ENCODE results near the gene C22orf15.
"Not testable (repeated sequence)": the region's sequence is repeated elsewhere in the genome, so short reads cannot be mapped to it uniquely, and the experiment has no call there.

DNA sequence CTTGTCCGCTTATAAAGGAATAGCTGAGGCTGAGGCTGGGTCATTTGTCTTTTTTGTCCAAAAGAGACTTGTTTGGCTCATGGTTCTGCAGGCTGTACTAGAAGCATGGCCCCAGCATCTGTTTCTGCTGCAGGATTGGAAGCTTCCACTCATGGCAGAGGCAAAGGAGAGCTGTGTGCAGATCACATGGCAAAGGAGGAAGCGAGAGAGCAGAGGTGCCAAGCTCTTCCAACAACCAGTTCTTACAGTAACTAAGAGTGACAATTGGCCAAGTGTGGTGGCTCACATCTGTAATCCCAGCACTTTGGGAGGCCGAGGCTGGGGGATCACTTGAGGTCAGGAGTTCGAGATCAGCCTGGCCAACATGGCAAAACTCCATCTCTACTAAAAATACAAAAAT lies 34.7 kb upstream of the C22orf15 start:
- TF ChIP-seq TCF7L2 (IDR thresholded peaks at IDR 0.05; ENCODE audit: low read depth, low read length); KAT8 (IDR thresholded peaks at IDR 0.05; ENCODE audit: low read depth); BHLHE40 (IDR thresholded peaks at IDR 0.05; ENCODE audit: low read length); POLR2A (conservative IDR thresholded peaks at IDR 0.05); FOS (IDR thresholded peaks at IDR 0.05; ENCODE audit: extremely low read depth, insufficient read length); TARDBP (IDR thresholded peaks at IDR 0.05); SNRNP70 (optimal IDR thresholded peaks at IDR 0.05; ENCODE audit: low read depth, low read length); MCM2 (IDR thresholded peaks at IDR 0.05; ENCODE audit: low read depth); EP300 (IDR thresholded peaks at IDR 0.05; ENCODE audit: low read length); ZNF311 (CRISPR knock-in tag; IDR thresholded peaks at IDR 0.05); ARID2 (IDR thresholded peaks at IDR 0.05); HIVEP1 (CRISPR knock-in tag; IDR thresholded peaks at IDR 0.05): not testable (repeated sequence)
- TF ChIP-seq, protein P1, sequence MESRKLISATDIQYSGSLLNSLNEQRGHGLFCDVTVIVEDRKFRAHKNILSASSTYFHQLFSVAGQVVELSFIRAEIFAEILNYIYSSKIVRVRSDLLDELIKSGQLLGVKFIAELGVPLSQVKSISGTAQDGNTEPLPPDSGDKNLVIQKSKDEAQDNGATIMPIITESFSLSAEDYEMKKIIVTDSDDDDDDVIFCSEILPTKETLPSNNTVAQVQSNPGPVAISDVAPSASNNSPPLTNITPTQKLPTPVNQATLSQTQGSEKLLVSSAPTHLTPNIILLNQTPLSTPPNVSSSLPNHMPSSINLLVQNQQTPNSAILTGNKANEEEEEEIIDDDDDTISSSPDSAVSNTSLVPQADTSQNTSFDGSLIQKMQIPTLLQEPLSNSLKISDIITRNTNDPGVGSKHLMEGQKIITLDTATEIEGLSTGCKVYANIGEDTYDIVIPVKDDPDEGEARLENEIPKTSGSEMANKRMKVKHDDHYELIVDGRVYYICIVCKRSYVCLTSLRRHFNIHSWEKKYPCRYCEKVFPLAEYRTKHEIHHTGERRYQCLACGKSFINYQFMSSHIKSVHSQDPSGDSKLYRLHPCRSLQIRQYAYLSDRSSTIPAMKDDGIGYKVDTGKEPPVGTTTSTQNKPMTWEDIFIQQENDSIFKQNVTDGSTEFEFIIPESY (CRISPR knock-in tag; IDR thresholded peaks at IDR 0.05), result not testable (repeated sequence)
